ENCODE results near the gene PTPRCAP.
"Not testable (repeated sequence)": the region's sequence is repeated elsewhere in the genome, so short reads cannot be mapped to it uniquely, and the experiment has no call there.

The PTPRCAP gene

GRCh38 chr11:67440229-67441097, 3.0 kb upstream of the PTPRCAP start:
- DNase-seq: no peak

- no peak for DNase-seq
These were observed 2.1 kb upstream of the PTPRCAP start for GRCh38 chr11:67439321-67440228.

- no peak for DNase-seq
These were observed 848 bp upstream of the PTPRCAP start for GRCh38 chr11:67438158-67438902.

GRCh38 chr11:67437809-67438157, 301 bp upstream of the PTPRCAP start:
- no peak for DNase-seq

- no peak for DNase-seq
These were observed 912 bp downstream of the PTPRCAP start for GRCh38 chr11:67436459-67437081.

GRCh38 chr11:67435727-67436458, 1.6 kb downstream of the PTPRCAP start:
- no peak for DNase-seq

- no peak for DNase-seq
These were observed 2.3 kb downstream of the PTPRCAP start for GRCh38 chr11:67435031-67435726.

GRCh38 chr11:67434395-67434881, 3.0 kb downstream of the PTPRCAP start:
- DNase-seq: no peak

- no peak for DNase-seq
These were observed 3.7 kb downstream of the PTPRCAP start for GRCh38 chr11:67433536-67434394.

- no peak for DNase-seq
These were observed 4.7 kb downstream of the PTPRCAP start for GRCh38 chr11:67432655-67433349.

GRCh38 chr11:67431346-67432249, 5.9 kb downstream of the PTPRCAP start:
- no peak for DNase-seq

- no peak for DNase-seq
These were observed 7.8 kb downstream of the PTPRCAP start for GRCh38 chr11:67429722-67430121.

- DNase-seq: no peak
These were observed 8.3 kb downstream of the PTPRCAP start for GRCh38 chr11:67429038-67429668.

- DNase-seq: peak; percentile 80 to 96
These were observed 9.2 kb downstream of the PTPRCAP start, which contains the start of gene RPS6KB2 for GRCh38 chr11:67428052-67429001. TSS of gene RPS6KB2 (plus strand) at chr11:67428494. CDS start at chr11:67428546, 52 bp downstream.

GRCh38 chr11:67427364-67427859, 10.1 kb downstream of the PTPRCAP start:
- not testable (repeated sequence) for DNase-seq

All from cerebellar nuclear complex (tissue), 1 donor.